COLO668 (cell line): ENCODE data around the gene ARHGEF25.
A peak's percentile ranks its signal among the peaks of the same experiment; 100 is the strongest.
"Not testable (repeated sequence)": the region's sequence is repeated elsewhere in the genome, so short reads cannot be mapped to it uniquely, and the experiment has no call there.

Experiments
- DNase-seq: peaks from one replicate; lab custom pipeline; 2025; ENCODE audit not compliant: unreplicated experiment; lab: John Stamatoyannopoulos, UW

The ARHGEF25 gene

GRCh38 chr12:57611108-57611826 lies at the start of gene ARHGEF25:
ARHGEF25 (plus strand) TSS chr12:57611435; CDS start chr12:57611895, 460 bp downstream.
- peak; percentile 23 for DNase-seq

- DNase-seq: no peak
Observed at GRCh38 chr12:57563358-57563757, 47.9 kb upstream of the ARHGEF25 start.

GRCh38 chr12:57564178-57564740 lies 47.0 kb upstream of the ARHGEF25 start:
- no peak for DNase-seq

- no peak for DNase-seq
Observed at GRCh38 chr12:57568838-57569237, 42.4 kb upstream of the ARHGEF25 start.

GRCh38 chr12:57569858-57570257 lies 41.4 kb upstream of the ARHGEF25 start:
- no peak for DNase-seq

GRCh38 chr12:57570438-57570837 lies 40.8 kb upstream of the ARHGEF25 start:
- DNase-seq: not testable (repeated sequence)

GRCh38 chr12:57571926-57572762 lies 39.1 kb upstream of the ARHGEF25 start:
- DNase-seq: no peak

- no peak for DNase-seq
Observed at GRCh38 chr12:57574795-57575194, 36.4 kb upstream of the ARHGEF25 start.

GRCh38 chr12:57575771-57576612 lies 35.2 kb upstream of the ARHGEF25 start:
- peak; percentile 21 for DNase-seq

- DNase-seq: no peak
Observed at GRCh38 chr12:57576613-57577160, 34.5 kb upstream of the ARHGEF25 start.

GRCh38 chr12:57577981-57578758 lies 33.1 kb upstream of the ARHGEF25 start:
- DNase-seq: no peak

GRCh38 chr12:57579011-57579410 lies 32.2 kb upstream of the ARHGEF25 start:
- no peak for DNase-seq

- DNase-seq: no peak
Observed at GRCh38 chr12:57579677-57580465, 31.4 kb upstream of the ARHGEF25 start.

- no peak for DNase-seq
Observed at GRCh38 chr12:57580466-57580795, 30.8 kb upstream of the ARHGEF25 start.

GRCh38 chr12:57581802-57582201 lies 29.4 kb upstream of the ARHGEF25 start:
- DNase-seq: no peak

GRCh38 chr12:57582440-57582839 lies 28.8 kb upstream of the ARHGEF25 start:
- no peak for DNase-seq

- DNase-seq: peak; percentile 39
Observed at GRCh38 chr12:57583008-57583831, 28.0 kb upstream of the ARHGEF25 start.

GRCh38 chr12:57584050-57584449 lies 27.2 kb upstream of the ARHGEF25 start:
- no peak for DNase-seq
